Stimulated activated effector memory CD8-positive, alpha-beta T cell treated with anti-CD3 and anti-CD28 coated beads, Interleukin-12 subunit alpha, Interleukin-12 subunit beta, amount 100 ng/mL, for 72 hours (primary cell): ENCODE data around the gene PTPRN2.

Experiments
- ATAC-seq: fragments of 150-1000 bp; cut with Tn5 transposase; 2 replicates; pipeline ENCODE4 v1.10.0; 2021
- DNase-seq, 2 donors: peaks; one replicate each; pipeline ENCODE4 v3.0.0; 2021 to 2022; ENCODE audit warnings: low spot score in 2 of 2
- H3K27ac Mint-ChIP-seq: one replicate; pipeline ENCODE4 v1.8.0; 2022; ENCODE audit warnings: mild to moderate bottlenecking, mixed read lengths
- H3K36me3 Mint-ChIP-seq: one replicate; pipeline ENCODE4 v1.8.0; 2022; ENCODE audit warnings: mild to moderate bottlenecking, mixed read lengths
- H3K4me1 Mint-ChIP-seq: one replicate; pipeline ENCODE4 v1.8.0; 2022; ENCODE audit warnings: mixed read lengths
- H3K4me3 Mint-ChIP-seq: one replicate; pipeline ENCODE4 v1.8.0; 2022; ENCODE audit warnings: mild to moderate bottlenecking, mixed read lengths
- H3K9me3 Mint-ChIP-seq: one replicate; pipeline ENCODE4 v1.8.0; 2022; ENCODE audit warnings: mixed read lengths

The PTPRN2 gene

DNA sequence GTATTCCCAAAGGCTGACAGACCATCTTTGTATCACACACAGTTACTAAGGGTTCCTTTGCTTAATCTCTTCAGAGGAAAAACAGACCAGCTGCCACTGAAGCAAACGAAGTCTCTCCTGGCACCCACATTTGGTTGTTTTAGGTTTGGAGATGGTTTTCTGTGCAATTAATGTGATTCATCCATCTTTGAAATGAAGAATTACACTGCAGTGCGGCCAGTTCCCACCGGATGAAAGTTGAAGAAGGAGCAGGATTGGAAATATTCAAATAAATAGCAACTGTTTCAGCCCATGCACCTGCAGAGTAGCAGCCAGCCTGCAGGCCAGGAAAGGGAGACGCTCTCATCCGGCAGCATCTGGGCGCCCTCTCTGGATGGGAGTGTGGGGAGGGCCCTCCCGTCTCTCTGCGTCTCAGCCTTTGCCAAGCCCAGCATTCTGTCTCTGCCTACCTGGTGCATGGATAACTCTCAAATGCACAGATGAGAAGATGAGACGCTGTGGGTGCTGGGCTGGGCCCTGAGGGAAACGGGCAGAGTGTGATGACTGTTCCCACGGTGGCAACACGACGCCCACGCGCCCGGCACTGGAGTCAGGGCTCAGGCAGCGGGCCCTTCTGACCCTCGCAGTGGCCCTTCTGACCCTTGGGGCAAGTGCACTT lies 214.0 kb downstream of the PTPRN2 start:
- Mint-ChIP-seq H3K4me1 (peaks cover 26% of the 10 kb centered on the region), H3K9me3 (no peaks in the 10 kb centered on the region), H3K4me3 (no peak overlapping the region), H3K27ac (no peak overlapping the region), H3K36me3 (peaks cover 6% of the 10 kb centered on the region)
- ATAC-seq (no peak), DNase-seq (no peak)

DNA sequence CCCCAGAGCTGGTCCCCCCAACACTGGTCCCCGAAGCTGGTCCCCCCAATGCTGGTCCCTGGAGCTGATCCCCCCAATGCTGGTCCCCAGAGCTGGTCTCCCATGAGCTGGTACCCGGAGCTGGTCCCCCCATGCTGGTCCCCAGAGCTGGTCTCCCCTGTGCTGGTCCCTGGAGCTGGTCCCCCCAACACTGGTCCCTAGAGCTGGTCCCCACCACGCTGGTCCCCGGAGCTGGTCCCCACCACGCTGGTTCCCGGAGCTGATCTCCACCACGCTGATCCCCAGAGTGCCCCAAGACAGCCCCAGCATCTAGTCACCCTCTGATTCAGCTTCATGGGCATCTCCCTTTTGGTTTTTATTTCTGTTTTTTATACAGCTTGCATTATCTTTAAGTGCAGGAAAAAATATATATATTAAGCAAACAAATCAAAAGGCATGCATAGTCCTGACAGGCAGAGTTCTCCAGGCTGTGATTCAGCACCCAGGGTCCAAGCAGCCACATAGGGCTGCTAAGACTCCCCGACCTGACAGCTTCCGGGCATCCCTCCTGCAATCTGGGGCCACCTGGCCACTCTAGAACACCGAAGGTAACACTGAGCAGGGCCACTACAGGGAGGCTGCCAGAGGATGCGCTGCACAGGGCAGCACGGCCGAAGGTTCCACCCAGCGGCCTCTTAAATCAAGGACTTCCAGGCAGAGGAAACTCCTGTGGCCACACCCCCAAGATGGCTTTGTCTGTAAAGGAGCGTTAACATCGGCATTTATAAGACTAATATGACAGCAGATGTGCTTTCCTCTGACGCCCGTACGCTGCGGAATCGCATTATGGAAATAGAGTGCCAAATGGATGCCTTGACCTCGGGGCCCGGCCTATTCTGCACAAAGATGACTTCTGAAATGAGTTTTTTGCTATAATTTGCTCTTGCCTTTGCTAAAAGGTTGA lies 215.0 kb downstream of the PTPRN2 start:
- Mint-ChIP-seq H3K9me3 (no peaks in the 10 kb centered on the region), H3K4me1 (peaks cover 20% of the 10 kb centered on the region), H3K36me3 (peaks cover 6% of the 10 kb centered on the region), H3K27ac (peak overlapping the region; percentile 14), H3K4me3 (no peak overlapping the region)
- DNase-seq (no peak), ATAC-seq (no peak)

DNA sequence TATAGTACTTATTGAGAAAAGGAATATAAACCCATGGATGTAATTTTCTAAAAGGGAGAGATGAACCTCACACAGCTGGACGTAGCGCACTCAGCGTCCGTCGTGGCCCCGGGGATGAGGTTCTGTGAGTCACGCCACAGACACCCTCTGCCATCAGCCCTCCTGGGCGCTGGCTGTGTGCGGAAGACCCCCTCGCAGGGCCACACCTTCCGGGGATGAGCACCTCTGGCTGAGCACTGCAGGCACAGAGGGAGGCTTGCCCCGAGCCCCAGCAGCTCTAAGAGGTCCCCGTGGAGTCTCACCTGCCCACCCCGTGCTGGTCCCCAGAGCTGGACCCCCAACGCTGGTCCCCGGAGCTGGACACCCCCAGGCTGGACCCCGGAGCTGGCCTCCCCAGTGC lies 215.8 kb downstream of the PTPRN2 start:
- no peak for ATAC-seq
- no peak overlapping the region for H3K4me3 Mint-ChIP-seq

GRCh38 chr7:158369866-158370265 lies 217.8 kb downstream of the PTPRN2 start:
- DNase-seq = no peak
- Mint-ChIP-seq H3K4me1 (peaks cover under 1% of the 10 kb centered on the region), H3K9me3 (no peaks in the 10 kb centered on the region), H3K36me3 (no peaks in the 10 kb centered on the region), H3K4me3 (no peak overlapping the region), H3K27ac (no peak overlapping the region)
- no peak for ATAC-seq

More for the DNA sequence above, 215.8 kb downstream of the PTPRN2 start:
- H3K4me1 Mint-ChIP-seq = peaks cover 14% of the 10 kb centered on the region
- H3K9me3 Mint-ChIP-seq = no peaks in the 10 kb centered on the region
- no peak for DNase-seq
- no peak overlapping the region for H3K27ac Mint-ChIP-seq
- H3K36me3 Mint-ChIP-seq = peaks cover 6% of the 10 kb centered on the region

DNA sequence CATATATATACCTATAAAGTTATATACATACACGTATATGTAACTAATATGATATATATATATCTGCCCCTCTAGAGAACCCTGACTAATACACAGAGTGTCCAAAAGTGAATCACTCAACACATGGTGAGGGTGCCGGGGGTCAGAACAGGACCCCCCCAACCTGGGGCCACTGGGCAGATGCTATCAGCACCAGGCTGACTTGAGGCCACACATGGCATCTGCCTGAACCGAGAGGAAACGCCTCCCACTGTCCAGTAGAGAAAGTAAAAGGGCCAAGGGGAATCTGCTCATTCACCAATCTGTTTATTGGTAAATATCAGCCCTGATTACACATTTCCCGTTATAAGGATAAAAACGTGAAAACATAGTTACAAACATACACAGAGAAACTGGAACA lies 218.3 kb downstream of the PTPRN2 start:
- H3K4me1 Mint-ChIP-seq = no peaks in the 10 kb centered on the region
- H3K36me3 Mint-ChIP-seq = no peaks in the 10 kb centered on the region
- DNase-seq = no peak
- H3K27ac Mint-ChIP-seq = no peak overlapping the region
- no peak for ATAC-seq
- no peak overlapping the region for H3K4me3 Mint-ChIP-seq
- no peaks in the 10 kb centered on the region for H3K9me3 Mint-ChIP-seq

DNA sequence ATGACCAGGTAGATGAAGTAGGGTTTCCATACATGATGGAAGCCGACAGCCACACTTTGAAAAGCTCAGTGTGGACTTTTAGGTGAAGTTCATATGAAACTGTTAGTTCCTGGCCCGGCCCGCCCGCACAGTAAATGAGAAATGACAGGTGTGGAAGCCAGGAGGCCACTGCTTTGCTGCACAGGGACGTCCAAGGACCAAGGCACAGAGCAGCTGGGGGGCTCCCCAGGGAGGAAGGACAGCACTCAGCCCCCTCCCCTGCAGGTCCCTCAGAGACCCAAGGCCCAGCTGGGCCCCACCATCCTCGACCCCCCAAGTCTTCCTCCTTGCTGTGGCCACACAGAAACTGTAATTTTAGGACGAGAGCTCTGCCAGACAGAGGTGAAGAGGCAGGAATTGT lies 219.2 kb downstream of the PTPRN2 start:
- Mint-ChIP-seq H3K9me3 (no peaks in the 10 kb centered on the region), H3K36me3 (no peaks in the 10 kb centered on the region), H3K27ac (no peak overlapping the region), H3K4me1 (no peaks in the 10 kb centered on the region), H3K4me3 (no peak overlapping the region)
- ATAC-seq (peak; percentile 42), DNase-seq (no peak)

- DNase-seq (no peak), ATAC-seq (no peak)
- no peaks in the 10 kb centered on the region for H3K4me1 Mint-ChIP-seq
- H3K4me3 Mint-ChIP-seq = no peak overlapping the region
- H3K9me3 Mint-ChIP-seq = no peaks in the 10 kb centered on the region
- H3K27ac Mint-ChIP-seq = no peak overlapping the region
- H3K36me3 Mint-ChIP-seq = no peaks in the 10 kb centered on the region
Observed at GRCh38 chr7:158367634-158367982, 220.0 kb downstream of the PTPRN2 start.

GRCh38 chr7:158366916-158367633 lies 220.5 kb downstream of the PTPRN2 start:
- ATAC-seq (no peak), DNase-seq (no peak)
- H3K36me3 Mint-ChIP-seq = no peaks in the 10 kb centered on the region
- H3K9me3 Mint-ChIP-seq = no peaks in the 10 kb centered on the region
- no peak overlapping the region for H3K4me3 Mint-ChIP-seq
- no peaks in the 10 kb centered on the region for H3K4me1 Mint-ChIP-seq
- no peak overlapping the region for H3K27ac Mint-ChIP-seq

GRCh38 chr7:158366346-158366745 lies 221.3 kb downstream of the PTPRN2 start:
- no peak overlapping the region for H3K4me3 Mint-ChIP-seq
- ATAC-seq = no peak
- DNase-seq = no peak
- no peak overlapping the region for H3K27ac Mint-ChIP-seq
- no peaks in the 10 kb centered on the region for H3K36me3 Mint-ChIP-seq
- H3K9me3 Mint-ChIP-seq = no peaks in the 10 kb centered on the region
- H3K4me1 Mint-ChIP-seq = no peaks in the 10 kb centered on the region

GRCh38 chr7:158365267-158365666 lies 222.4 kb downstream of the PTPRN2 start:
- DNase-seq (no peak), ATAC-seq (no peak)
- no peaks in the 10 kb centered on the region for H3K36me3 Mint-ChIP-seq
- no peaks in the 10 kb centered on the region for H3K4me1 Mint-ChIP-seq
- no peaks in the 10 kb centered on the region for H3K9me3 Mint-ChIP-seq
- H3K4me3 Mint-ChIP-seq = no peak overlapping the region
- H3K27ac Mint-ChIP-seq = no peak overlapping the region

DNA sequence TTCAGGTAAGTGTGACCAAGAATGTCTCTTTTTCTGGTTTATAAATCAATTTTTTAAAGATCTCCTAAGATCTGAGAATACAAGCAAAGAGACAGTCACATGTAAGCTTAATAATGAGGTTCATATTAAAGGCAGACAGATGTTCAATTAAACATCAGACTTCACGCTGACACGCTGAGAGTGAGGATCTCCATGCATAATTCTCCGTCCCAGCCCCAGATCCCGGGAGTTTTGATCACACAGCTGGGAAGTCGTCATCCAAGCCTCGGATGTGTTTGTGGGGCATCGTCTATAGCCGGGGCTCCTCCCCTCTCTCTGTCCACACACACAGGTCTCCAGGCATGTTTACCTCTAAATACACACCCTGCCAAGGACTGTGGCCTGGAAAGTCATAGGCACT lies 223.2 kb downstream of the PTPRN2 start:
- no peaks in the 10 kb centered on the region for H3K4me1 Mint-ChIP-seq
- no peak for DNase-seq
- H3K4me3 Mint-ChIP-seq = no peak overlapping the region
- H3K36me3 Mint-ChIP-seq = no peaks in the 10 kb centered on the region
- H3K9me3 Mint-ChIP-seq = no peaks in the 10 kb centered on the region
- H3K27ac Mint-ChIP-seq = no peak overlapping the region
- no peak for ATAC-seq

DNA sequence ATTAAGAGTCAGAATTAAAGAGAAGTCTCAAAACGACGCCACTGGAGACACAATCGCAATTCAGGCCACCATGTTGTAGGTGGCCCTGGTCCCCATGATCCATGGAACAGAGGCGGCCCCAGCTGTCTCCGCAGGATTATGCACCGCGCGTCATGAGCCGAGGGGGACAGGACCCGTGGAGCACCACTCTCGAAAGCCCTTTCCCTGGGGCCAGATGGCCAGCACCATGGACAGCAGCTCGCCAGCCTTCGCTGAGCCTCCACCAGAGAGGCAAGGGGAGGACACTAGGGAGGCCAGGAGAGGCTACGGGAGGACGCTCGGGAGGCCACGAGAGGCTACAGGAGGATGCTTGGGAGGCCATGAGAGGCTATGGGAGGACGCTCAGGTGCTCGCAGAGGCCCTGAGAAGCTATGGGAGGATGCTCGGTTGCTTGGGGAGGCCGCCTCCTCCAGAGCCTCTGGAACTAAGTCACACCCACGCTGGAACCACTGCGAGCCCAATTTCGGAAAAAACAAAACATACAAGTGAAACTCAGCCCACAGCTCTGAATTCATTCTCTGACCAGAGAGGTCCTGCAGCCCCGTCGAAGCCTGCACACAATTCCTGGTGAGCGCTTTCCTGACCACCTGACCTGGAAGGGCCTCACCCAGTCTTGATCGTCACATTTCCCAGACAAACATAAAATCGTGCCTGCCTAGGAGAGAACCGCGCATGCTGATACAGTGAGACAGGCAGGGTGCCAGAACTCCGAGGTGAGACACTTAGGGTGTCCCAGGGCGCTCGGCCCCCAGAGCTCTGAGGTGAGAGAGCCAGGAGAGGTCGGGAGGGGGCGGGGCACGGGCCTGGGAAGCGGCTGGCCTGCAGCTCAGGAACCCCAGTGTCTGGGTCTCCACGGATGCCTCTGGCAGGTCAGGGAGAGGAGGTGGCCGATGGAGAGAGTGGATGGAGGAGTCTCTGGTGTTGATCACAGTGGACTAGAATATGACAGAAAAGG lies 224.4 kb downstream of the PTPRN2 start:
- Mint-ChIP-seq H3K4me1 (no peaks in the 10 kb centered on the region), H3K4me3 (no peak overlapping the region), H3K36me3 (no peaks in the 10 kb centered on the region), H3K27ac (no peak overlapping the region), H3K9me3 (no peaks in the 10 kb centered on the region)
- no peak for DNase-seq
- no peak for ATAC-seq

DNA sequence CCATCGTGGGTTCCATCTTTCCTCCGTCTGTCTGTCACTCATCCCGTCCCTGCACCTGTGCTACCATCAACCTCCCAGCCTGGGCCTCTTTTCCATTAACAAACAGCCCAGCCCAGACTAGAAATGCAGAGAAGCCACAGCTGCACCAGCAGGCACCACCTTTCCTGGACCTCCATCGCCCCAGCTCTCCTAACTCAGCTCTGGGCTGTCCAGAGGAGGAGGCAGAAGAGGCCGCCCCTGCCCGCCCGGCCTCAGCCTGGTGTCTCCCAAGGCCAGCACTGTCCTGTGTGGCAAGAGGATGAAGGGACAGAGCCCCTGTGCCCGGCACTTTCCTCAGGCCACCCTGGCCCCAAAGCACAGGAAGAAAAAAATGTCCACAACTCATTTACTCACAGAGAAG lies 225.6 kb downstream of the PTPRN2 start:
- DNase-seq (no peak), ATAC-seq (no peak)
- peak overlapping the region; percentile 56 for H3K27ac Mint-ChIP-seq
- no peak overlapping the region for H3K4me3 Mint-ChIP-seq
- no peaks in the 10 kb centered on the region for H3K4me1 Mint-ChIP-seq
- no peaks in the 10 kb centered on the region for H3K36me3 Mint-ChIP-seq
- H3K9me3 Mint-ChIP-seq = no peaks in the 10 kb centered on the region

- H3K4me3 Mint-ChIP-seq = no peak overlapping the region
- DNase-seq (no peak), ATAC-seq (peak; percentile 42)
- H3K27ac Mint-ChIP-seq = no peak overlapping the region
- no peaks in the 10 kb centered on the region for H3K36me3 Mint-ChIP-seq
- no peaks in the 10 kb centered on the region for H3K9me3 Mint-ChIP-seq
- H3K4me1 Mint-ChIP-seq = no peaks in the 10 kb centered on the region
Observed at GRCh38 chr7:158361326-158361946, 226.2 kb downstream of the PTPRN2 start.
